DOHH2 (cell line): Measurements from ENCODE around the gene PPM1M.

Experiments used
- H3F3A ChIP-seq: fragments of 200-600 bp; sonication (generic), shearing (Covaris generic); 2 replicates; pipeline ENCODE4 v1.6.0; 2016; ENCODE audit warnings: antibody characterized with exemption, mild to moderate bottlenecking; ENCODE audit not compliant: control insufficient read depth, insufficient read depth
- H3K27ac ChIP-seq: fragments of 200-600 bp; sonication (generic); 2 replicates; pipeline ENCODE4 v1.5.1; 2014; ENCODE audit warnings: low read depth, mild to moderate bottlenecking, low read length, moderate library complexity
- H3K27me3 ChIP-seq: fragments of 200-600 bp; sonication (generic); 2 replicates; pipeline ENCODE4 v1.6.1; 2014; ENCODE audit warnings: mild to moderate bottlenecking, low read length, mixed read lengths; ENCODE audit not compliant: control insufficient read depth
- H3K36me3 ChIP-seq: fragments of 200-600 bp; sonication (generic); 2 replicates; pipeline ENCODE4 v1.6.1; 2014; ENCODE audit warnings: mild to moderate bottlenecking, low read length, moderate library complexity, mixed read lengths; ENCODE audit not compliant: control insufficient read depth
- H3K4me1 ChIP-seq: fragments of 200-600 bp; sonication (generic); 2 replicates; pipeline ENCODE4 v1.6.1; 2014; ENCODE audit warnings: mild to moderate bottlenecking, low read length, mixed read lengths; ENCODE audit not compliant: control insufficient read depth
- H3K4me2 ChIP-seq: fragments of 200-600 bp; sonication (generic); 2 replicates; pipeline ENCODE4 v1.6.0; 2014; ENCODE audit warnings: mild to moderate bottlenecking, low read length, moderate library complexity
- H3K4me3 ChIP-seq: fragments of 200-600 bp; sonication (generic); 2 replicates; pipeline ENCODE4 v1.5.1; 2014; ENCODE audit warnings: mild to moderate bottlenecking, low read length, mixed read lengths
- H3K79me2 ChIP-seq: fragments of 200-600 bp; sonication (generic); 2 replicates; pipeline ENCODE4 v1.6.1; 2014; ENCODE audit warnings: mild to moderate bottlenecking, low read length, mixed read lengths; ENCODE audit not compliant: control insufficient read depth
- H3K9me2 ChIP-seq: fragments of 200-600 bp; sonication (generic); replicated peaks from 2 replicates; pipeline ENCODE4 v1.6.1; 2014; ENCODE audit warnings: mild to moderate bottlenecking, low read length, mixed read lengths; ENCODE audit not compliant: control insufficient read depth
- H3K9me3 ChIP-seq: fragments of 200-600 bp; sonication (generic); 2 replicates; pipeline ENCODE4 v1.6.1; 2014; ENCODE audit warnings: antibody characterized with exemption, low read length, mixed read lengths; ENCODE audit not compliant: control insufficient read depth, insufficient read depth
- H4K20me1 ChIP-seq: fragments of 200-600 bp; sonication (generic); 2 replicates; pipeline ENCODE4 v1.6.0; 2014; ENCODE audit warnings: low read depth, mild to moderate bottlenecking, antibody characterized with exemption, low read length, moderate library complexity; ENCODE audit not compliant: control insufficient read depth, insufficient read depth
- CTCF ChIP-seq: fragments of 200-600 bp; sonication (generic); IDR thresholded peaks from one replicate; pipeline ENCODE4 v1.5.1; 2014; ENCODE audit warnings: antibody characterized with exemption, mild to moderate bottlenecking, low read depth, low read length; ENCODE audit not compliant: poor library complexity, severe bottlenecking
- EZH2phosphoT487 ChIP-seq: fragments of 200-600 bp; sonication (generic); IDR thresholded peaks from 2 replicates; pipeline ENCODE4 v1.6.1; 2017; ENCODE audit warnings: borderline replicate concordance, mild to moderate bottlenecking, antibody characterized with exemption, low read length, moderate library complexity, mixed read lengths

Gene PPM1M

GRCh38 chr3:52256159-52256558 is 10.6 kb downstream of the PPM1M start:
- Histone ChIP-seq H3K36me3 (peaks cover 98% of the 10 kb centered on the region), H3K4me2 (no peak overlapping the region), H4K20me1 (peaks cover 18% of the 10 kb centered on the region; the same call in 1 of the 2 replicates), H3K9me2 (no peaks in the 10 kb centered on the region), H3F3A (peaks cover 18% of the 10 kb centered on the region), H3K79me2 (peaks cover 34% of the 10 kb centered on the region), H3K27me3 (no peaks in the 10 kb centered on the region), H3K4me3 (no peak overlapping the region), H3K9me3 (no peaks in the 10 kb centered on the region), H3K27ac (no peak overlapping the region), H3K4me1 (peaks cover 46% of the 10 kb centered on the region)
- TF ChIP-seq EZH2phosphoT487: no peak
- no peak for TF ChIP-seq CTCF

GRCh38 chr3:52256622-52257021 is 11.1 kb downstream of the PPM1M start:
- Histone ChIP-seq H3K4me1 (peaks cover 46% of the 10 kb centered on the region), H3K4me2 (no peak overlapping the region), H3K4me3 (no peak overlapping the region), H3K9me3 (no peaks in the 10 kb centered on the region), H3F3A (peaks cover 18% of the 10 kb centered on the region), H3K27ac (no peak overlapping the region), H3K27me3 (no peaks in the 10 kb centered on the region), H3K36me3 (peaks cover 98% of the 10 kb centered on the region), H3K79me2 (peaks cover 37% of the 10 kb centered on the region), H3K9me2 (no peaks in the 10 kb centered on the region), H4K20me1 (peaks cover 18% of the 10 kb centered on the region; the same call in 1 of the 2 replicates)
- TF ChIP-seq EZH2phosphoT487 (no peak), CTCF (no peak)

GRCh38 chr3:52257911-52258310 is 12.4 kb downstream of the PPM1M start:
- H3K79me2 ChIP-seq: peaks cover 48% of the 10 kb centered on the region

More at GRCh38 chr3:52257911-52258310, 12.4 kb downstream of the PPM1M start:
- Histone ChIP-seq H3K4me2 (no peak overlapping the region), H3F3A (peaks cover 18% of the 10 kb centered on the region), H3K4me1 (peaks cover 45% of the 10 kb centered on the region), H3K27me3 (no peaks in the 10 kb centered on the region), H3K27ac (no peak overlapping the region), H3K36me3 (peaks cover 98% of the 10 kb centered on the region), H3K9me3 (no peaks in the 10 kb centered on the region), H4K20me1 (peaks cover 18% of the 10 kb centered on the region; the same call in 1 of the 2 replicates), H3K9me2 (no peaks in the 10 kb centered on the region), H3K4me3 (no peak overlapping the region)
- TF ChIP-seq EZH2phosphoT487 (no peak), CTCF (no peak)
